ENCODE measurements around the gene RPN2. TPM values are rescaled to one million over a fixed set of nuclear protein-coding genes. Genes with fewer than 3 reads are reported as not detected.

RPN2 gene
- total and polyA plus RNA-seq, 2 of the 13 experiments (the other 11 are each of a cell fraction or from before 2014, with no cell fraction given) = 587 to 1,818 TPM

DNA sequence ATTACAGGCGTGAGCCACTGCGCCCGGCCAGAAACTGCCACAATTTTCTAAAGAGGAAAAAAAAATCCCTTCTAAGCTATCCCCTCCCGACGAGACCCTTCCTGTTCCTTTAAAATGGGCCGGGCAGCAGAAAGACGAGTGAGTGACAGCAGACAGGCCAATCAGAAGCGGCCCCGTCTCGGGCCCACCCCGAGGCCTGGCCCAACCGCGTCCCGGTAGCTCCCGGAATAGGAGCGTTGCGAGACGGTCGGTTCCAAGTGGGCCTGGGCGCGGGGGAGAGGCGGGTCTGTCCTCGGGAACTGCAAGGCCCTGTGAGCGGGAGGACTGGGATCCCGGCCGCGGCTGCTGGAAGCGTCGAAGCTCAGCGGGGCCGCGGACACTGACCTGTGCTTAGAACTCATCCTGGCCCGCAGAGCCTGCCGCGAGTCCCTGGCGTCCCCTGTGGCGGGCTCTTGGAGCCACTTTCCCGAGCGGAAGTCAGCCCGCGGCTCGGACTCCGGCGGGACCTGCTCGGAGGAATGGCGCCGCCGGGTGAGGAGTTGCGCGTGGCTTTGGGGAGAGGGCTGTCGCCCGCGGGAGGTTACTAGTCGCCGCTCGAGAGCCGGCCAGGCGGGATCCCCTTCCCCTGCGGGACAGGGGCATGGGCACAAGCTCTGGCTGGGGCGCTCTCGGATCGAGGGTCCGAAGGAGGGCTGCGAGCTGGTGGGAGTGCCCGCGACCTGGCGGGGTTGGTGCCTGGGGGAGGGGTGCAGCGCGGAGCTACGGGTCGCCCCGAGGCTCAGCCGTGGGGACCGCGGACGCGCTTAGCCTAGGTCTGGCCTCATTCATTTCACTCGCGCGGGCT, at the start of gene RPN2, which contains the start of gene MROH8 (continued):
- TF ChIP-seq MAFF (IDR thresholded peaks at IDR 0.05; ENCODE audit: low read depth, low read length) (peak; percentile 20; the same call in 1 of the 2 replicates), NCOA5 (CRISPR knock-in tag; IDR thresholded peaks at IDR 0.05) (no peak), ZNF234 (CRISPR knock-in tag; conservative IDR thresholded peaks at IDR 0.05) (peak; percentile 84; the same call in 1 of the 2 replicates), CHD4 (IDR thresholded peaks at IDR 0.05; ENCODE audit: borderline replicate concordance, low read length) (no peak), POLR2AphosphoS2 (IDR thresholded peaks at IDR 0.05; ENCODE audit: low read depth, low read length) (no peak), ARNT (IDR thresholded peaks at IDR 0.05) (no peak), RFXAP (CRISPR knock-in tag; IDR thresholded peaks at IDR 0.05; ENCODE audit: borderline replicate concordance) (peak; percentile 91), ZNF30 (CRISPR knock-in tag; IDR thresholded peaks at IDR 0.05) (peak; percentile 68; the same call in 1 of the 2 replicates), ZNF879 (CRISPR knock-in tag; IDR thresholded peaks at IDR 0.05) (peak; percentile 96), ZNF383 (CRISPR knock-in tag; IDR thresholded peaks at IDR 0.05; ENCODE audit: borderline replicate concordance) (0 out of 2 replicates have a peak, but pooled peaks have one; percentile 72), MTA3 (CRISPR knock-in tag; IDR thresholded peaks at IDR 0.05) (no peak), ZBTB8A (CRISPR knock-in tag; IDR thresholded peaks at IDR 0.05; ENCODE audit: borderline replicate concordance, low read depth) (no peak), ZNF607 (CRISPR knock-in tag; IDR thresholded peaks at IDR 0.05; ENCODE audit: borderline replicate concordance) (peak; percentile 16; the same call in 1 of the 2 replicates), FOXJ3 (CRISPR knock-in tag; IDR thresholded peaks at IDR 0.05; ENCODE audit: borderline replicate concordance) (peak; percentile 79), ZNF749 (CRISPR knock-in tag; IDR thresholded peaks at IDR 0.05; ENCODE audit: borderline replicate concordance) (peak; percentile 68; the same call in 1 of the 2 replicates)
- TF ChIP-seq, protein P1, sequence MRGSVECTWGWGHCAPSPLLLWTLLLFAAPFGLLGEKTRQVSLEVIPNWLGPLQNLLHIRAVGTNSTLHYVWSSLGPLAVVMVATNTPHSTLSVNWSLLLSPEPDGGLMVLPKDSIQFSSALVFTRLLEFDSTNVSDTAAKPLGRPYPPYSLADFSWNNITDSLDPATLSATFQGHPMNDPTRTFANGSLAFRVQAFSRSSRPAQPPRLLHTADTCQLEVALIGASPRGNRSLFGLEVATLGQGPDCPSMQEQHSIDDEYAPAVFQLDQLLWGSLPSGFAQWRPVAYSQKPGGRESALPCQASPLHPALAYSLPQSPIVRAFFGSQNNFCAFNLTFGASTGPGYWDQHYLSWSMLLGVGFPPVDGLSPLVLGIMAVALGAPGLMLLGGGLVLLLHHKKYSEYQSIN (CRISPR knock-in tag; IDR thresholded peaks at IDR 0.05; ENCODE audit: borderline replicate concordance) = no peak
- TF ChIP-seq, protein P2, sequence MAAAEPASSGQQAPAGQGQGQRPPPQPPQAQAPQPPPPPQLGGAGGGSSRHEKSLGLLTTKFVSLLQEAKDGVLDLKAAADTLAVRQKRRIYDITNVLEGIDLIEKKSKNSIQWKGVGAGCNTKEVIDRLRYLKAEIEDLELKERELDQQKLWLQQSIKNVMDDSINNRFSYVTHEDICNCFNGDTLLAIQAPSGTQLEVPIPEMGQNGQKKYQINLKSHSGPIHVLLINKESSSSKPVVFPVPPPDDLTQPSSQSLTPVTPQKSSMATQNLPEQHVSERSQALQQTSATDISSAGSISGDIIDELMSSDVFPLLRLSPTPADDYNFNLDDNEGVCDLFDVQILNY (CRISPR knock-in tag; conservative IDR thresholded peaks at IDR 0.05) = peak; percentile 80
- TF ChIP-seq, protein P3, sequence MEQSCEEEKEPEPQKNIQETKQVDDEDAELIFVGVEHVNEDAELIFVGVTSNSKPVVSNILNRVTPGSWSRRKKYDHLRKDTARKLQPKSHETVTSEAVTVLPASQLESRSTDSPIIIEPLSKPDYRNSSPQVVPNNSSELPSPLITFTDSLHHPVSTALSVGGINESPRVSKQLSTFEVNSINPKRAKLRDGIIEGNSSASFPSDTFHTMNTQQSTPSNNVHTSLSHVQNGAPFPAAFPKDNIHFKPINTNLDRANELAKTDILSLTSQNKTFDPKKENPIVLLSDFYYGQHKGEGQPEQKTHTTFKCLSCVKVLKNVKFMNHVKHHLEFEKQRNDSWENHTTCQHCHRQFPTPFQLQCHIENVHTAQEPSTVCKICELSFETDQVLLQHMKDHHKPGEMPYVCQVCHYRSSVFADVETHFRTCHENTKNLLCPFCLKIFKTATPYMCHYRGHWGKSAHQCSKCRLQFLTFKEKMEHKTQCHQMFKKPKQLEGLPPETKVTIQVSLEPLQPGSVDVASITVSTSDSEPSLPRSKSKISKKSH (CRISPR knock-in tag; IDR thresholded peaks at IDR 0.05; ENCODE audit: borderline replicate concordance) = peak; percentile 55; the same call in 1 of the 2 replicates
- TF ChIP-seq, protein P4, sequence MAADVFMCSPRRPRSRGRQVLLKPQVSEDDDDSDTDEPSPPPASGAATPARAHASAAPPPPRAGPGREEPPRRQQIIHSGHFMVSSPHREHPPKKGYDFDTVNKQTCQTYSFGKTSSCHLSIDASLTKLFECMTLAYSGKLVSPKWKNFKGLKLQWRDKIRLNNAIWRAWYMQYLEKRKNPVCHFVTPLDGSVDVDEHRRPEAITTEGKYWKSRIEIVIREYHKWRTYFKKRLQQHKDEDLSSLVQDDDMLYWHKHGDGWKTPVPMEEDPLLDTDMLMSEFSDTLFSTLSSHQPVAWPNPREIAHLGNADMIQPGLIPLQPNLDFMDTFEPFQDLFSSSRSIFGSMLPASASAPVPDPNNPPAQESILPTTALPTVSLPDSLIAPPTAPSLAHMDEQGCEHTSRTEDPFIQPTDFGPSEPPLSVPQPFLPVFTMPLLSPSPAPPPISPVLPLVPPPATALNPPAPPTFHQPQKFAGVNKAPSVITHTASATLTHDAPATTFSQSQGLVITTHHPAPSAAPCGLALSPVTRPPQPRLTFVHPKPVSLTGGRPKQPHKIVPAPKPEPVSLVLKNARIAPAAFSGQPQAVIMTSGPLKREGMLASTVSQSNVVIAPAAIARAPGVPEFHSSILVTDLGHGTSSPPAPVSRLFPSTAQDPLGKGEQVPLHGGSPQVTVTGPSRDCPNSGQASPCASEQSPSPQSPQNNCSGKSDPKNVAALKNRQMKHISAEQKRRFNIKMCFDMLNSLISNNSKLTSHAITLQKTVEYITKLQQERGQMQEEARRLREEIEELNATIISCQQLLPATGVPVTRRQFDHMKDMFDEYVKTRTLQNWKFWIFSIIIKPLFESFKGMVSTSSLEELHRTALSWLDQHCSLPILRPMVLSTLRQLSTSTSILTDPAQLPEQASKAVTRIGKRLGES (CRISPR knock-in tag; IDR thresholded peaks at IDR 0.05; ENCODE audit: borderline replicate concordance) = peak; percentile 62; the same call in 1 of the 2 replicates
- TF ChIP-seq, protein P5, sequence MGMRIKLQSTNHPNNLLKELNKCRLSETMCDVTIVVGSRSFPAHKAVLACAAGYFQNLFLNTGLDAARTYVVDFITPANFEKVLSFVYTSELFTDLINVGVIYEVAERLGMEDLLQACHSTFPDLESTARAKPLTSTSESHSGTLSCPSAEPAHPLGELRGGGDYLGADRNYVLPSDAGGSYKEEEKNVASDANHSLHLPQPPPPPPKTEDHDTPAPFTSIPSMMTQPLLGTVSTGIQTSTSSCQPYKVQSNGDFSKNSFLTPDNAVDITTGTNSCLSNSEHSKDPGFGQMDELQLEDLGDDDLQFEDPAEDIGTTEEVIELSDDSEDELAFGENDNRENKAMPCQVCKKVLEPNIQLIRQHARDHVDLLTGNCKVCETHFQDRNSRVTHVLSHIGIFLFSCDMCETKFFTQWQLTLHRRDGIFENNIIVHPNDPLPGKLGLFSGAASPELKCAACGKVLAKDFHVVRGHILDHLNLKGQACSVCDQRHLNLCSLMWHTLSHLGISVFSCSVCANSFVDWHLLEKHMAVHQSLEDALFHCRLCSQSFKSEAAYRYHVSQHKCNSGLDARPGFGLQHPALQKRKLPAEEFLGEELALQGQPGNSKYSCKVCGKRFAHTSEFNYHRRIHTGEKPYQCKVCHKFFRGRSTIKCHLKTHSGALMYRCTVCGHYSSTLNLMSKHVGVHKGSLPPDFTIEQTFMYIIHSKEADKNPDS (CRISPR knock-in tag; IDR thresholded peaks at IDR 0.05) = peak; percentile 73

Measured in HepG2 (cell line).